PC-3 (cell line): ENCODE data around the gene MYEOV. TPM values are rescaled to one million over a fixed set of nuclear protein-coding genes. Genes with fewer than 3 reads are reported as not detected.

ENCODE experiments used
- ATAC-seq: fragments of 200-7000 bp; cut with Tn5 transposase; 2 replicates; pipeline ENCODE4 v1.9.1; 2020; ENCODE audit warnings: mild to moderate bottlenecking, moderate library complexity
- BruUV-seq: library from RNA; stranded (reverse); fragments of 400-500 nt; replicated peaks from 2 replicates; lab custom pipeline; 2021; lab: Mats Ljungman, UMichigan
- CTCF ChIA-PET: fragments of 300-600 bp; sonication (Branson Sonifier 250); formaldehyde crosslinking; loops from one replicate; lab custom pipeline; 2022; ENCODE audit warnings: antibody characterized with exemption; lab: Charles Lee
- POLR2A ChIA-PET: fragments of 300-600 bp; sonication (Branson Sonifier 250); formaldehyde crosslinking; loops from one replicate; lab custom pipeline; 2022; ENCODE audit warnings: antibody characterized with exemption; ENCODE audit not compliant: unreplicated experiment; lab: Charles Lee
- DNase-seq: peaks from one replicate; pipeline ENCODE4 v3.0.0-alpha.2; 2015
- H2AFZ ChIP-seq: fragments of 300-600 bp; sonication (generic); 2 replicates; pipeline ENCODE4 v1.6.0; 2016; ENCODE audit warnings: antibody characterized with exemption, low read length
- H3F3A ChIP-seq: fragments of 300-600 bp; sonication (generic); one replicate; pipeline ENCODE4 v1.6.0; 2017; ENCODE audit warnings: antibody characterized with exemption, low read length, control low read depth, mild to moderate bottlenecking; ENCODE audit not compliant: unreplicated experiment
- H3K27ac ChIP-seq: fragments of 300-600 bp; sonication (generic); 2 replicates; pipeline ENCODE4 v1.5.1; 2016; ENCODE audit warnings: mild to moderate bottlenecking, low read length
- H3K27me3 ChIP-seq: fragments of 300-600 bp; sonication (generic); 2 replicates; pipeline ENCODE4 v1.6.1; 2016; ENCODE audit warnings: low read length, mixed read lengths
- H3K36me3 ChIP-seq: fragments of 300-600 bp; sonication (generic); 2 replicates; pipeline ENCODE4 v1.6.1; 2016; ENCODE audit warnings: low read depth, mixed run types, low read length, mixed read lengths
- H3K4me1 ChIP-seq: fragments of 300-600 bp; sonication (generic); 2 replicates; pipeline ENCODE4 v1.5.1; 2016; ENCODE audit warnings: low read length; ENCODE audit not compliant: insufficient read depth
- H3K4me2 ChIP-seq: fragments of 300-600 bp; sonication (generic); 2 replicates; pipeline ENCODE4 v1.6.0; 2016; ENCODE audit warnings: low read length
- H3K4me3 ChIP-seq: fragments of 300-600 bp; sonication (generic); 2 replicates; pipeline ENCODE4 v1.5.1; 2016; ENCODE audit warnings: mild to moderate bottlenecking, low read length, mixed read lengths
- H3K79me2 ChIP-seq: fragments of 300-600 bp; sonication (generic); 2 replicates; pipeline ENCODE4 v1.6.1; 2017; ENCODE audit warnings: low read length, mixed read lengths
- H3K9ac ChIP-seq: fragments of 300-600 bp; sonication (generic); 2 replicates; pipeline ENCODE4 v1.6.0; 2016; ENCODE audit warnings: mild to moderate bottlenecking, low read length
- H3K9me2 ChIP-seq: fragments of 300-600 bp; sonication (generic); replicated peaks from 2 replicates; pipeline ENCODE4 v1.6.1; 2016; ENCODE audit warnings: mixed run types, low read length, mixed read lengths
- H3K9me3 ChIP-seq: fragments of 300-600 bp; sonication (generic); 2 replicates; pipeline ENCODE4 v1.6.1; 2016; ENCODE audit warnings: low read length, mixed read lengths
- H4K20me1 ChIP-seq: fragments of 300-600 bp; sonication (generic); 2 replicates; pipeline ENCODE4 v1.6.1; 2016; ENCODE audit warnings: low read length, mixed read lengths
- EZH2 ChIP-seq: fragments of 300-600 bp; sonication (generic); IDR thresholded peaks from one replicate; pipeline ENCODE4 v1.6.1; 2017; ENCODE audit warnings: antibody characterized with exemption, mild to moderate bottlenecking, low read length; ENCODE audit not compliant: unreplicated experiment
- EZH2phosphoT487 ChIP-seq: fragments of 300-600 bp; sonication (generic); IDR thresholded peaks from 2 replicates; pipeline ENCODE4 v1.6.1; 2018; ENCODE audit warnings: mild to moderate bottlenecking, antibody characterized with exemption, low read length, borderline replicate concordance
- intact Hi-C: fragments of 100-400 bp; cut with micrococcal nuclease; formaldehyde crosslinking; loops from 2 replicates; pipeline ENCODE4 v1.9.0; 2023
- total RNA-seq: library from RNA; depleted of rRNA; stranded (reverse); fragments of >200 nt; gene quantifications from 2 replicates; pipeline ENCODE4 v1.2.3, GENCODE V29; 2014
- TF ChIP-seq, protein P1 (sequence below): fragments of 300-600 bp; sonication (generic); conservative IDR thresholded peaks from 2 replicates; pipeline ENCODE4 v1.5.1; 2017; ENCODE audit warnings: antibody characterized with exemption, low read depth, mild to moderate bottlenecking, low read length

MYEOV gene
- total RNA-seq, 1 experiment from 2014 or later: 59.0 TPM

DNA sequence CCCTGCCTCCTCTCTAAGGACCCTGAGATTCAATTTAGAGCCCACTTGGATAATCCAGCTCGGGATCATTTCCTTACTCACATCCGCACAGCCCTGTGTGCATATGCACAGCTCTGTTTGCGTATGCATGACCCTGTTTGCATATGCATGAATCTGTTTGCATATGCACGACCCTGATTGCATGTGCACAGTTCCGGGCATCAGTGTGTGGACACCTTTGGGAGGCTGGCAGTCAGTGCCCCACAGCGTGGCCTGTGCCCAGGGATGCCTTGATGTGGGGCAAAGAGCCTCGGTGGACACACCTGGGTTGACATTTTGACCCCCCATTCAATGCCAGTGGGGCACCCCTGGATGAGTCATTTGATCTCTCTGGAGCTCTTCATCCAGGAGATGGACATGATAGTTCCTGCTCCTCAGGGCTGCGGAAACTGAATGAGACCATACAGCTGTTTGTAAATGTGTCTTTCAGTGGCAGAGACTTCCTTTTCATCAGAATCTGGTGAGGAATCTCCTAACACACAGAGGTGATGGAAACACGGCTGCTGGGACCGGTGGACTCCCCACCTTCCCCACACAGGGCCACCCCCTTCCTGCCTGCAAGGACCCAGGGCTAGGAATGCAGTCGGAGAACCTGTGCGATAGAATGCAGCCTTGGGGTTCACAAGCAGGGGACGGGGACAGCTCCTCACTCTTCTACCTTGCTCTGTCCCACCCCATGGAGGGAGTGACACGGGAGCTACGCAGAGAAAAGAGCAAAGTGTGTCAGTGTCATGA lies 41.2 kb downstream of the MYEOV start:
- TF ChIP-seq, protein P1, sequence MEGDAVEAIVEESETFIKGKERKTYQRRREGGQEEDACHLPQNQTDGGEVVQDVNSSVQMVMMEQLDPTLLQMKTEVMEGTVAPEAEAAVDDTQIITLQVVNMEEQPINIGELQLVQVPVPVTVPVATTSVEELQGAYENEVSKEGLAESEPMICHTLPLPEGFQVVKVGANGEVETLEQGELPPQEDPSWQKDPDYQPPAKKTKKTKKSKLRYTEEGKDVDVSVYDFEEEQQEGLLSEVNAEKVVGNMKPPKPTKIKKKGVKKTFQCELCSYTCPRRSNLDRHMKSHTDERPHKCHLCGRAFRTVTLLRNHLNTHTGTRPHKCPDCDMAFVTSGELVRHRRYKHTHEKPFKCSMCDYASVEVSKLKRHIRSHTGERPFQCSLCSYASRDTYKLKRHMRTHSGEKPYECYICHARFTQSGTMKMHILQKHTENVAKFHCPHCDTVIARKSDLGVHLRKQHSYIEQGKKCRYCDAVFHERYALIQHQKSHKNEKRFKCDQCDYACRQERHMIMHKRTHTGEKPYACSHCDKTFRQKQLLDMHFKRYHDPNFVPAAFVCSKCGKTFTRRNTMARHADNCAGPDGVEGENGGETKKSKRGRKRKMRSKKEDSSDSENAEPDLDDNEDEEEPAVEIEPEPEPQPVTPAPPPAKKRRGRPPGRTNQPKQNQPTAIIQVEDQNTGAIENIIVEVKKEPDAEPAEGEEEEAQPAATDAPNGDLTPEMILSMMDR: no peak
- TF ChIP-seq EZH2phosphoT487: no peak
- no peak for TF ChIP-seq EZH2
- Histone ChIP-seq H4K20me1 (no peaks in the 10 kb centered on the region), H3K4me3 (no peak overlapping the region), H3K27ac (peak overlapping the region; percentile 84; the same call in 1 of the 2 replicates), H2AFZ (no peak overlapping the region), H3K36me3 (0 out of 2 replicates have a peak, but pooled peaks cover 5% of the 10 kb centered on the region), H3K9me2 (no peaks in the 10 kb centered on the region), H3K4me1 (peaks cover 30% of the 10 kb centered on the region), H3K9ac (no peak overlapping the region; the same call in 1 of the 2 replicates), H3K27me3 (no peaks in the 10 kb centered on the region), H3K9me3 (no peaks in the 10 kb centered on the region), H3K79me2 (peaks cover 76% of the 10 kb centered on the region), H3F3A (no peaks in the 10 kb centered on the region), H3K4me2 (no peak overlapping the region)
- POLR2A ChIA-PET: no interaction called here
- DNase-seq (no peak), ATAC-seq (no peak)
- intact Hi-C loops: no loop called here
- CTCF ChIA-PET: no interaction called here
- BruUV-seq: no TSS peak

DNA sequence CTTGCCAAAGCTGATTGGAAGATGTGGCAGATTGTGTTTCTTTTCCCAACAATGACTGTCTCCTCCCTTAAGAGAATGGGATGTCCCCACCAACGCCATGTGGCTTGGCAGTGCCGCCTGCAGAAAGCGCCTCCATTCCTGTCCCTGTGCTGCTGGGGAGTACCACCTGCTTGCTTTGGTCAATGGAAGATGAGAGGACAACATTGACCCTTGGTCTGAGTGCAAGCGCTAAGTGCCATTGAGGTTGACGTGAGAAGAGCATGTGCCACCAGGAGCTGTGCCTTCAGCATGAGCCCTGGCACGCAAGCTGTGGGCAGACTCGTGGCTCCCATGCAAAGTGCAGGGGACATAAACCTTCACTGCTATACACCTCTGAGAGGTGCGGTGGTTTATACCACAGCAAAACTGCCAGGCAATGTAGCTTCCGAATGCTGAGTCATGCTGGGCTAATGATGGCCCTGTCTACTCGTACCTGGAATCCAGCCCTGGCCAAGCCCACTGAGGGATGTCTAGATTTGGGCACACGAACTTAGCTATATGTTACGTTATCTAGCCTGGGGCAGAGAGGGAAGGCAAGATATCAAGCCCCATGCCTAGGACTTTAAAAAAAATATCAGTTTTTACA lies 41.9 kb downstream of the MYEOV start:
- intact Hi-C loops: no loop called here
- Histone ChIP-seq H3K27me3 (no peaks in the 10 kb centered on the region), H3K9me3 (no peaks in the 10 kb centered on the region), H3K4me1 (peaks cover 26% of the 10 kb centered on the region), H3K36me3 (0 out of 2 replicates have a peak, but pooled peaks cover 5% of the 10 kb centered on the region), H3F3A (no peaks in the 10 kb centered on the region), H3K4me2 (no peak overlapping the region), H4K20me1 (no peaks in the 10 kb centered on the region), H3K9me2 (no peaks in the 10 kb centered on the region), H3K27ac (peak overlapping the region; percentile 84), H3K4me3 (no peak overlapping the region), H3K9ac (peak overlapping the region; percentile 6; the same call in 1 of the 2 replicates), H2AFZ (no peak overlapping the region), H3K79me2 (peaks cover 69% of the 10 kb centered on the region)
- ATAC-seq (peak; percentile 18; the same call in 1 of the 2 replicates), DNase-seq (peak; percentile 63)
- POLR2A ChIA-PET: no interaction called here
- no TSS peak for BruUV-seq
- TF ChIP-seq EZH2phosphoT487 (no peak), EZH2 (no peak)
- TF ChIP-seq, protein P1: no peak
- CTCF ChIA-PET: interaction anchor here (0.5 kb wide), 1 partner anchor 221 kb away, joined by 5 read pairs; no protein-coding TSS in a partner anchor
